Measurements from ENCODE around the gene SPEN. TPM values are rescaled to one million over a fixed set of nuclear protein-coding genes. Genes with fewer than 3 reads are reported as not detected.

The SPEN gene
- total RNA-seq, 1 experiment from 2014 or later = 58.3 TPM

DNA sequence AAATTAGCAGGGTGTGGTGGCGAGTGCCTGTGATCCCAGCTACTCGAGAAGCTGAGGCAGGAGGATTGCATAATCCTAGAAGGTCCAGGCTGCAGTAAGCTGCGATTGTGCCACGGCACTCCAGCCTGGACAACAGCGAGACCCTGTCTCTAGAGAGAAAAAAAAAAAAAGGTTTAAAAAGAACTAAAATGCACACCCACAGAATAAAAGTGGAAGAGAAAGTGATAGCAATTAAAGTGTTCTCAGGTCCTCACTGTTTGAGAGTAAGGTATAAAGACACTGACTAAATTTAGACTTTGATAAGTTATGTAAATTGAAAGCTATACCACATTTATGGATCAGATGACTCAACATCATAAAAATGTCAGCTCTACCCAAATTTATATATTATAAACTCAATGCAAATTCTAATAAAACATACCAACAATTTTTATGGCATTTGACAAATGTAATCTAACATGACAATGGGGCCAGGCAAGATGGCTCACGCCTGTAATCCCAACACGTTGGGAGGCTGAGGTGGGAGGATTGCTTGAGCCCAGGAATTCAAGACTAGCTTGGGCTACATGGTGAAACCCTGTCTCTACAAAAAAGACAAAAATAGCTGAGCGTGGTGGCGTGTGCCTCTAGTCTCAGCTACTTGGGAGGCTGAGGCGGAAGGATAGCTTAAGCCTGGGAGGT, 116.6 kb downstream of the SPEN start:
- intact Hi-C loops (cut with micrococcal nuclease; ENCODE audit: unreplicated experiment) = no loop called here
- ChIA-PET CTCF (no interaction called here), POLR2A (no interaction called here)
- Histone ChIP-seq H3K4me1 (ENCODE audit: control insufficient read depth, insufficient read depth, low read length) (peaks cover 9% of the 10 kb centered on the region), H3K36me3 (ENCODE audit: control insufficient read depth, insufficient read depth, low read length) (no peaks in the 10 kb centered on the region), H3K4me3 (ENCODE audit: low read depth in 2 of 2, low read length in 2 of 2) (no peak overlapping the region), H3K9me3 (ENCODE audit: control insufficient read depth, insufficient read depth, low read depth, low read length) (no peaks in the 10 kb centered on the region), H3K27me3 (ENCODE audit: control insufficient read depth, insufficient read depth, low read length) (no peaks in the 10 kb centered on the region), H3K27ac (ENCODE audit: low read length) (no peak overlapping the region)
- ATAC-seq (no peak), DNase-seq (ENCODE audit: low read depth, low spot score) (no peak)
- no TSS peak for BruUV-seq (replicated peaks)
- TF ChIP-seq, protein P1, sequence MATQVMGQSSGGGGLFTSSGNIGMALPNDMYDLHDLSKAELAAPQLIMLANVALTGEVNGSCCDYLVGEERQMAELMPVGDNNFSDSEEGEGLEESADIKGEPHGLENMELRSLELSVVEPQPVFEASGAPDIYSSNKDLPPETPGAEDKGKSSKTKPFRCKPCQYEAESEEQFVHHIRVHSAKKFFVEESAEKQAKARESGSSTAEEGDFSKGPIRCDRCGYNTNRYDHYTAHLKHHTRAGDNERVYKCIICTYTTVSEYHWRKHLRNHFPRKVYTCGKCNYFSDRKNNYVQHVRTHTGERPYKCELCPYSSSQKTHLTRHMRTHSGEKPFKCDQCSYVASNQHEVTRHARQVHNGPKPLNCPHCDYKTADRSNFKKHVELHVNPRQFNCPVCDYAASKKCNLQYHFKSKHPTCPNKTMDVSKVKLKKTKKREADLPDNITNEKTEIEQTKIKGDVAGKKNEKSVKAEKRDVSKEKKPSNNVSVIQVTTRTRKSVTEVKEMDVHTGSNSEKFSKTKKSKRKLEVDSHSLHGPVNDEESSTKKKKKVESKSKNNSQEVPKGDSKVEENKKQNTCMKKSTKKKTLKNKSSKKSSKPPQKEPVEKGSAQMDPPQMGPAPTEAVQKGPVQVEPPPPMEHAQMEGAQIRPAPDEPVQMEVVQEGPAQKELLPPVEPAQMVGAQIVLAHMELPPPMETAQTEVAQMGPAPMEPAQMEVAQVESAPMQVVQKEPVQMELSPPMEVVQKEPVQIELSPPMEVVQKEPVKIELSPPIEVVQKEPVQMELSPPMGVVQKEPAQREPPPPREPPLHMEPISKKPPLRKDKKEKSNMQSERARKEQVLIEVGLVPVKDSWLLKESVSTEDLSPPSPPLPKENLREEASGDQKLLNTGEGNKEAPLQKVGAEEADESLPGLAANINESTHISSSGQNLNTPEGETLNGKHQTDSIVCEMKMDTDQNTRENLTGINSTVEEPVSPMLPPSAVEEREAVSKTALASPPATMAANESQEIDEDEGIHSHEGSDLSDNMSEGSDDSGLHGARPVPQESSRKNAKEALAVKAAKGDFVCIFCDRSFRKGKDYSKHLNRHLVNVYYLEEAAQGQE (IDR thresholded peaks at IDR 0.05; ENCODE audit: insufficient read depth in 1 of 2, low read depth in 2 of 2, low read length in 1 of 2) = no peak
- TF ChIP-seq, protein P2, sequence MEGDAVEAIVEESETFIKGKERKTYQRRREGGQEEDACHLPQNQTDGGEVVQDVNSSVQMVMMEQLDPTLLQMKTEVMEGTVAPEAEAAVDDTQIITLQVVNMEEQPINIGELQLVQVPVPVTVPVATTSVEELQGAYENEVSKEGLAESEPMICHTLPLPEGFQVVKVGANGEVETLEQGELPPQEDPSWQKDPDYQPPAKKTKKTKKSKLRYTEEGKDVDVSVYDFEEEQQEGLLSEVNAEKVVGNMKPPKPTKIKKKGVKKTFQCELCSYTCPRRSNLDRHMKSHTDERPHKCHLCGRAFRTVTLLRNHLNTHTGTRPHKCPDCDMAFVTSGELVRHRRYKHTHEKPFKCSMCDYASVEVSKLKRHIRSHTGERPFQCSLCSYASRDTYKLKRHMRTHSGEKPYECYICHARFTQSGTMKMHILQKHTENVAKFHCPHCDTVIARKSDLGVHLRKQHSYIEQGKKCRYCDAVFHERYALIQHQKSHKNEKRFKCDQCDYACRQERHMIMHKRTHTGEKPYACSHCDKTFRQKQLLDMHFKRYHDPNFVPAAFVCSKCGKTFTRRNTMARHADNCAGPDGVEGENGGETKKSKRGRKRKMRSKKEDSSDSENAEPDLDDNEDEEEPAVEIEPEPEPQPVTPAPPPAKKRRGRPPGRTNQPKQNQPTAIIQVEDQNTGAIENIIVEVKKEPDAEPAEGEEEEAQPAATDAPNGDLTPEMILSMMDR (IDR thresholded peaks at IDR 0.05) = no peak
- TF ChIP-seq SIN3A (IDR thresholded peaks at IDR 0.05; ENCODE audit: borderline replicate concordance, insufficient read depth, low read depth, low read length) (no peak), TCF7L2 (IDR thresholded peaks at IDR 0.05; ENCODE audit: low read depth, low read length) (no peak), POLR2AphosphoS5 (IDR thresholded peaks at IDR 0.05; ENCODE audit: low read depth, low read length) (no peak)
- in situ Hi-C loops (cut with HindIII; ENCODE audit: low pct_unique_long_range_greater_than_20kb, low sequenced_read_pairs) = no loop called here

DNA sequence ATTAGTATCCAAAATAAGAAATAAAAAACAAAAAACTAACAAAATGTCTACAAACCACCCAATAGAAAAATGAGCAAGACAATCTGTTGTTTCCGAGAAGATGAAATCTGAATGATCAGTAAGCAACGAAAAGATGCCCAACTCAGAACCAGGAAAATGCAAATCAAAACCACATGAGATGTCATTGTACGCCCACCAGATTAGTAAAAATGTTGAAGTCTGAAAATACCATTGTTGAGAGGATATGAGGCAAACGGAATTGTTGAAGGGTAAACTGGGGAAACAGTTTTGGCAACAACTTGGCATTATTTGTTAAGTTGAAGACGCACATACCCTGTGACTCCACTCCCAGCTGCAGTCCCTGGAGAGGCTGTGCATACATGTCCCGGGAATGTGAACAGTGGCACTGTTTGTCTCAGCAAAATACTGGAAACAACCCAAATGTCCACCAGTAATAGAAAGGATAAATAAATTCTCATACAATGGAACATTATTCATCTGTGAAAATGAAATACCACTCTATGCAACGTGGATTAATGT, 117.8 kb downstream of the SPEN start:
- DNase-seq (ENCODE audit: low read depth, low spot score) (no peak), ATAC-seq (no peak)
- H3K27me3 ChIP-seq (ENCODE audit: control insufficient read depth, insufficient read depth, low read length) = no peaks in the 10 kb centered on the region
- H3K4me1 ChIP-seq (ENCODE audit: control insufficient read depth, insufficient read depth, low read length) = peaks cover 9% of the 10 kb centered on the region
- in situ Hi-C loops (cut with HindIII; ENCODE audit: low pct_unique_long_range_greater_than_20kb, low sequenced_read_pairs) = no loop called here
- no peak overlapping the region for H3K27ac ChIP-seq (ENCODE audit: low read length)
- H3K4me3 ChIP-seq (ENCODE audit: low read depth in 2 of 2, low read length in 2 of 2) = no peak overlapping the region
- intact Hi-C loops (cut with micrococcal nuclease; ENCODE audit: unreplicated experiment) = no loop called here
- POLR2A ChIA-PET = no interaction called here
- no peak for TF ChIP-seq TCF7L2 (IDR thresholded peaks at IDR 0.05; ENCODE audit: low read depth, low read length)
- no peaks in the 10 kb centered on the region for H3K36me3 ChIP-seq (ENCODE audit: control insufficient read depth, insufficient read depth, low read length)
- BruUV-seq (replicated peaks) = no TSS peak
- CTCF ChIA-PET = no interaction called here
- H3K9me3 ChIP-seq (ENCODE audit: control insufficient read depth, insufficient read depth, low read depth, low read length) = peaks cover 6% of the 10 kb centered on the region; the same call in 1 of the 2 replicates

Measured in Panc1 (cell line).